H9 (cell line): ENCODE data around the gene HES4. TPM values are rescaled to one million over a fixed set of nuclear protein-coding genes. Genes with fewer than 3 reads are reported as not detected.

Experiments
- DNase-seq: peaks from one replicate; pipeline ENCODE4 v3.0.0-alpha.2; 2017
- H2AFZ ChIP-seq: one replicate; pipeline ENCODE4 v1.6.1; 2013; ENCODE audit warnings: mild to moderate bottlenecking, low read length, control low read depth, moderate library complexity
- H2AK5ac ChIP-seq: 2 replicates; pipeline ENCODE4 v1.6.1; 2013; ENCODE audit warnings: low read length, control low read depth, mixed read lengths; ENCODE audit not compliant: insufficient read length
- H2BK120ac ChIP-seq: one replicate; pipeline ENCODE4 v1.6.1; 2013; ENCODE audit warnings: low read depth, mild to moderate bottlenecking, low read length, control low read depth, inconsistent platforms; ENCODE audit not compliant: poor library complexity, severe bottlenecking
- H2BK12ac ChIP-seq: 2 replicates; pipeline ENCODE4 v1.6.1; 2013; ENCODE audit warnings: low read length, control low read depth, mixed read lengths, low read depth; ENCODE audit not compliant: insufficient read length
- H2BK15ac ChIP-seq: 2 replicates; pipeline ENCODE4 v1.6.1; 2013; ENCODE audit warnings: low read depth, low read length, control low read depth
- H2BK20ac ChIP-seq: one replicate; pipeline ENCODE4 v1.6.1; 2013; ENCODE audit warnings: low read depth, mild to moderate bottlenecking, low read length, control low read depth, inconsistent platforms; ENCODE audit not compliant: poor library complexity, severe bottlenecking
- H2BK5ac ChIP-seq: 2 replicates; pipeline ENCODE4 v1.6.1; 2013; ENCODE audit warnings: low read length, control low read depth, mixed read lengths; ENCODE audit not compliant: insufficient read length
- H3K14ac ChIP-seq: 2 replicates; pipeline ENCODE4 v1.6.1; 2013; ENCODE audit warnings: low read length, control low read depth; ENCODE audit not compliant: insufficient read depth
- H3K18ac ChIP-seq: 2 replicates; pipeline ENCODE4 v1.6.1; 2013; ENCODE audit warnings: low read depth, mild to moderate bottlenecking, mixed read lengths, low read length, control low read depth; ENCODE audit not compliant: insufficient read length
- H3K23ac ChIP-seq: 2 replicates; pipeline ENCODE4 v1.6.1; 2013; ENCODE audit warnings: low read length, control low read depth, mixed read lengths, low read depth; ENCODE audit not compliant: insufficient read length
- H3K23me2 ChIP-seq: 2 replicates; pipeline ENCODE4 v1.6.1; 2013; ENCODE audit warnings: low read depth, mild to moderate bottlenecking, mixed read lengths, low read length, control low read depth; ENCODE audit not compliant: insufficient read length, poor library complexity, severe bottlenecking
- H3K27ac ChIP-seq: 2 replicates; pipeline ENCODE4 v1.5.1; 2013; ENCODE audit warnings: low read length, control low read depth, mixed read lengths, low read depth; ENCODE audit not compliant: insufficient read length
- H3K27me3 ChIP-seq: 2 replicates; pipeline ENCODE4 v1.6.1; 2013; ENCODE audit warnings: low read length, control low read depth, inconsistent platforms; ENCODE audit not compliant: insufficient read depth
- H3K4ac ChIP-seq: 2 replicates; pipeline ENCODE4 v1.6.1; 2013; ENCODE audit warnings: low read depth, mild to moderate bottlenecking, control low read depth, inconsistent platforms, low read length, moderate library complexity
- H3K4me1 ChIP-seq: 2 replicates; pipeline ENCODE4 v1.6.1; 2013; ENCODE audit warnings: low read length, control low read depth, inconsistent platforms; ENCODE audit not compliant: insufficient read depth
- H3K4me2 ChIP-seq: 2 replicates; pipeline ENCODE4 v1.6.1; 2013; ENCODE audit warnings: low read length, control low read depth, mixed read lengths; ENCODE audit not compliant: insufficient read length, insufficient read depth
- H3K56ac ChIP-seq: 2 replicates; pipeline ENCODE4 v1.6.1; 2013; ENCODE audit warnings: low read depth, mild to moderate bottlenecking, mixed read lengths, low read length, control low read depth; ENCODE audit not compliant: insufficient read length
- H3K79me1 ChIP-seq: 2 replicates; pipeline ENCODE4 v1.6.1; 2013; ENCODE audit warnings: low read depth, mild to moderate bottlenecking, moderate library complexity, low read length, control low read depth, inconsistent platforms; ENCODE audit not compliant: insufficient read depth, poor library complexity, severe bottlenecking
- H3K79me2 ChIP-seq: 2 replicates; pipeline ENCODE4 v1.6.1; 2013; ENCODE audit warnings: low read length, control low read depth, inconsistent platforms; ENCODE audit not compliant: insufficient read depth
- H3K9ac ChIP-seq: 2 replicates; pipeline ENCODE4 v1.6.1; 2013; ENCODE audit warnings: low read length, control low read depth, mixed read lengths; ENCODE audit not compliant: insufficient read length; ENCODE audit errors: extremely low read depth
- H3K9me3 ChIP-seq: one replicate; pipeline ENCODE4 v1.6.1; 2013; ENCODE audit warnings: low read depth, low read length, inconsistent platforms; ENCODE audit not compliant: control insufficient read depth
- H3T11ph ChIP-seq: one replicate; pipeline ENCODE4 v1.6.1; 2013; ENCODE audit warnings: mild to moderate bottlenecking, low read length, control low read depth, inconsistent platforms
- H4K20me1 ChIP-seq: one replicate; pipeline ENCODE4 v1.6.1; 2013; ENCODE audit not compliant: control insufficient read depth, insufficient read length, insufficient read depth
- H4K5ac ChIP-seq: 2 replicates; pipeline ENCODE4 v1.6.1; 2013; ENCODE audit warnings: low read depth, mild to moderate bottlenecking, mixed read lengths, low read length, control low read depth; ENCODE audit not compliant: insufficient read length
- H4K8ac ChIP-seq: replicated peaks from 2 replicates; pipeline ENCODE4 v1.6.1; 2013; ENCODE audit warnings: low read length, control low read depth, mixed read lengths, low read depth; ENCODE audit not compliant: insufficient read length
- H4K91ac ChIP-seq: 2 replicates; pipeline ENCODE4 v1.6.1; 2013; ENCODE audit warnings: low read depth, mild to moderate bottlenecking, moderate library complexity, mixed read lengths, low read length, control low read depth; ENCODE audit not compliant: insufficient read length
- H3K27ac Mint-ChIP-seq, 3 experiments: 2 replicates in 2 of 3; 3 replicates in 1 of 3; pipeline ENCODE4 v1.8.0; 2020 to 2021; ENCODE audit warnings: mixed read lengths in 3 of 3, mild to moderate bottlenecking in 1 of 3, moderate library complexity in 1 of 3
- H3K27me3 Mint-ChIP-seq: 2 replicates; pipeline ENCODE4 v1.8.0; 2021; ENCODE audit warnings: low read depth, mild to moderate bottlenecking, moderate library complexity, mixed read lengths
- H3K36me3 Mint-ChIP-seq, 3 experiments: 2 replicates in 2 of 3; 3 replicates in 1 of 3; pipeline ENCODE4 v1.8.0; 2020 to 2021; ENCODE audit warnings: low read depth in 3 of 3, mixed read lengths in 3 of 3; ENCODE audit not compliant: insufficient read depth in 1 of 3
- H3K4me1 Mint-ChIP-seq, 2 experiments: 2 replicates each; pipeline ENCODE4 v1.8.0; 2020; ENCODE audit warnings: mixed read lengths in 2 of 2
- H3K4me3 Mint-ChIP-seq, 2 experiments: 2 replicates in 1 of 2; 3 replicates in 1 of 2; pipeline ENCODE4 v1.8.0; 2020 to 2021; ENCODE audit warnings: mild to moderate bottlenecking in 2 of 2, mixed read lengths in 2 of 2, moderate library complexity in 1 of 2
- H3K9me3 Mint-ChIP-seq, 2 experiments: 2 replicates in 1 of 2; 3 replicates in 1 of 2; pipeline ENCODE4 v1.8.0; 2020; ENCODE audit warnings: mild to moderate bottlenecking in 2 of 2, mixed read lengths in 2 of 2, moderate library complexity in 1 of 2
- WGBS: extraction: QIAGEN DNeasy Blood & Tissue Kit; methylation state at CpG from one replicate; pipeline ENCODE4 v1.1.7; 2013; ENCODE audit warnings: missing lambda C conversion rate, low lambda C conversion rate, mixed read lengths; ENCODE audit not compliant: insufficient read length; ENCODE audit errors: extremely low coverage; 5-methylcytosine and 5-hydroxymethylcytosine counted together
- total RNA-seq: library from RNA; stranded (reverse); gene quantifications from 2 replicates; pipeline ENCODE4 v1.2.1, GENCODE V29; 2021
- TF ChIP-seq, protein P1 (sequence below): fragments of 200-600 bp; sonication (generic); conservative IDR thresholded peaks from 3 replicates; pipeline ENCODE4 v1.8.0; 2021; ENCODE audit warnings: antibody characterized with exemption, mild to moderate bottlenecking

HES4 gene
- total RNA-seq, 1 experiment from 2014 or later: 4.0 TPM

DNA sequence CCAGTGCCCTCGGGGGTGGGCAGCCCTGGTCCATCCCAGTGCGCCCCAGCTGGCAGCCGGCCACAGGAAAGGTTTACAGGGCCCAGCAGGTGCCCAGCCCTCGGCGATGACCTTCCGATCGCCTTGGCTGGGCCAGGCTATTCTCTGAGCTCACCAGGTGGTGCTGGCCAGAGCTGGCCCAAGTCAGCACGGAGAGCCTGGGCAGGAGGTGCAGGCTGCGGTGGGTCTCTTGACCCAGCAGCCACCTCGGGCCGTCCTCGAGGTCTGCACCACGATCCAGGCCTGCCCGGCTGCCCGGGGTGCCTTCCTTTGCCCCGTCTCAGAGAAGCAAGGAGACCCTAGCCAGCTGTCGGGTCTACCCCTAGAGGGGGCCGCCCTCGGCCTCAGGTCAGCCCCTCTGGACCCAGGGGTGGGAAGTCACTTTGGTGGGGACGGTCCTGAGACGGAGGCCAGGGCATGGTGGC is 18.4 kb downstream of the HES4 start:
- Histone ChIP-seq H2BK15ac (no peak overlapping the region), H3K4me1 (no peaks in the 10 kb centered on the region), H3K18ac (no peak overlapping the region), H2AK5ac (no peak overlapping the region), H3K4me2 (no peak overlapping the region), H3K9me3 (no peaks in the 10 kb centered on the region), H4K8ac (no peak overlapping the region), H3K23me2 (no peaks in the 10 kb centered on the region), H3T11ph (no peak overlapping the region), H2BK12ac (no peak overlapping the region), H4K20me1 (no peaks in the 10 kb centered on the region), H3K79me2 (no peaks in the 10 kb centered on the region), H4K91ac (no peak overlapping the region), H3K27ac (no peak overlapping the region), H4K5ac (no peak overlapping the region), H3K56ac (no peak overlapping the region), H2BK20ac (no peak overlapping the region), H2AFZ (no peak overlapping the region), H2BK5ac (no peak overlapping the region), H3K23ac (no peak overlapping the region), H3K9ac (no peak overlapping the region), H2BK120ac (no peak overlapping the region), H3K27me3 (peaks cover 2% of the 10 kb centered on the region; the same call in 1 of the 2 replicates), H3K79me1 (no peaks in the 10 kb centered on the region), H3K14ac (no peak overlapping the region), H3K4ac (no peak overlapping the region)
- DNase-seq: no peak
- Mint-ChIP-seq H3K4me1 (0 out of 4 replicates have a peak, but pooled peaks cover 0 to 4% of the 10 kb centered on the region in 2 experiments), H3K9me3 (peaks cover 4 to 6% of the 10 kb centered on the region in 2 experiments), H3K27ac (no peak overlapping the region), H3K27me3 (peaks cover 72% of the 10 kb centered on the region), H3K36me3 (peaks cover 0 to 6% (median 4%) of the 10 kb centered on the region in 3 experiments; a peak in 4 of 7 replicates), H3K4me3 (no peak overlapping the region)
- no CpG with 5 or more reads among the region's 21 CpGs for WGBS
- TF ChIP-seq, protein P1, sequence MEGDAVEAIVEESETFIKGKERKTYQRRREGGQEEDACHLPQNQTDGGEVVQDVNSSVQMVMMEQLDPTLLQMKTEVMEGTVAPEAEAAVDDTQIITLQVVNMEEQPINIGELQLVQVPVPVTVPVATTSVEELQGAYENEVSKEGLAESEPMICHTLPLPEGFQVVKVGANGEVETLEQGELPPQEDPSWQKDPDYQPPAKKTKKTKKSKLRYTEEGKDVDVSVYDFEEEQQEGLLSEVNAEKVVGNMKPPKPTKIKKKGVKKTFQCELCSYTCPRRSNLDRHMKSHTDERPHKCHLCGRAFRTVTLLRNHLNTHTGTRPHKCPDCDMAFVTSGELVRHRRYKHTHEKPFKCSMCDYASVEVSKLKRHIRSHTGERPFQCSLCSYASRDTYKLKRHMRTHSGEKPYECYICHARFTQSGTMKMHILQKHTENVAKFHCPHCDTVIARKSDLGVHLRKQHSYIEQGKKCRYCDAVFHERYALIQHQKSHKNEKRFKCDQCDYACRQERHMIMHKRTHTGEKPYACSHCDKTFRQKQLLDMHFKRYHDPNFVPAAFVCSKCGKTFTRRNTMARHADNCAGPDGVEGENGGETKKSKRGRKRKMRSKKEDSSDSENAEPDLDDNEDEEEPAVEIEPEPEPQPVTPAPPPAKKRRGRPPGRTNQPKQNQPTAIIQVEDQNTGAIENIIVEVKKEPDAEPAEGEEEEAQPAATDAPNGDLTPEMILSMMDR: no peak
